DMS 273 (cell line): ENCODE measurements around the gene CTNNA2.
"Not testable (repeated sequence)": the region's sequence is repeated elsewhere in the genome, so short reads cannot be mapped to it uniquely, and the experiment has no call there.

Experiments
- DNase-seq: peaks from one replicate; lab custom pipeline; 2025; ENCODE audit not compliant: unreplicated experiment; lab: John Stamatoyannopoulos, UW

The CTNNA2 gene

DNA sequence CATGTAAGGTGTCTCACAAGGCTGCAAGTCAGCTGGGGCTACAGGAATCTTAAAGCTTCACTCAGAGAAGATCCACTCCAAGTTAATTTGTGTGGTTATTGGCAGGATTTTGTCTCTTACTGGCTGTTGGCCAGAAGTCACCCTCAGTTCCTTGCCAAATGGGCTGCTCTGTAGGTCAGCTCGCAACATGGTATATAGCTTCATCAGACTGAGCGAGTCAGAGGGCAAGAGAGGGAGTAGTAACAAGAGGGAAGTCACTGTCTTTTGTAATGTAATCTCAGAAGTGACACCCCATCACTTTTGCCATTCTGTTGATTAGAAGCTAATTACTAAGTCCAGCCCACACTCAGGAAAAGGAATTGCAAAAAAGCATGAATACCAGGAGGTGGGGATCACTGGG, 672.2 kb downstream of the CTNNA2 start:
- DNase-seq: no peak

- DNase-seq: no peak
Measured at GRCh38 chr2:80186262-80186661, 673.4 kb downstream of the CTNNA2 start.

- DNase-seq: no peak
Measured at GRCh38 chr2:80187156-80187555, 674.3 kb downstream of the CTNNA2 start.

GRCh38 chr2:80190166-80190565, 677.3 kb downstream of the CTNNA2 start:
- DNase-seq: no peak

DNA sequence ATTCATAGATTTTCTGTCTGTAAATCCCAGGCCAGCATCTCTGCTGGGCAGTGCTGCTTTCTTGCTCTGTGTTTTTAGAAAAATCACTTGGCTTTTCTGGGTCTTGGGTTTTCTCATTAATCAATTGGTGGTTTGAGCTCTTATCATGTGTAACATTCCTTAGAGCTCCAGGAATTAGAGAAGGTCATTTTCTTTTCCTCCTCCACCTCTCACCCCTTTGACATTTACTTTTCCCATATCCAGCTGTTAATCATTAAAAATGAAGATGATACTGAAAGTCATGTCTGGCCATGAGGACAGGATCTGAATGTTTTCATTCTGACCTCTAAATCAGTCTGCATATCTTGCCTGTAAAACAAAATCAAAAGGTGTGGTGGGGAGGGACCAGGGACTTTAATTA, 680.7 kb downstream of the CTNNA2 start:
- no peak for DNase-seq

GRCh38 chr2:80195034-80195433, 682.2 kb downstream of the CTNNA2 start:
- DNase-seq: no peak

- DNase-seq: no peak
Measured at GRCh38 chr2:80198042-80198441, 685.2 kb downstream of the CTNNA2 start.

- DNase-seq: no peak
Measured at GRCh38 chr2:80199504-80199903, 686.7 kb downstream of the CTNNA2 start.

GRCh38 chr2:80203929-80204328, 691.1 kb downstream of the CTNNA2 start:
- DNase-seq: not testable (repeated sequence)

DNA sequence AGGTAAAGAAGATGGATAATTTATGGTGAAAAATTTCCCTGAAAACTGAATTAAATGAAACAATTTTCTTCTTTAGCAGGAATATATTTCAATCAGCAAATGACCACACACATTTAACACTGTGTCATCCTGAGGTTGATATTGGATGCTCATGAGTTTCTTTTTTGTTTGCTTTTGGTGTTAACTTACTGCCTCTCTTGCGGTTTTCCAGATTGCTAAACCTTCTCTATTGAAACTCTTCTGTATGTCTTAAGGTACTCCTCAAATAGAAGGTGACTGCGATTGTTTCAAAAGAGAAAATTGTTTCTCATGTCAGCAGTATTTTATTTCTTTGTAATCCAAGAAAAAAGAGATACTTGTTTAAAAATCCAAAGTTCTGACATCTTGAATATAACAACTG, 692.6 kb downstream of the CTNNA2 start:
- DNase-seq: no peak

- no peak for DNase-seq
Measured at GRCh38 chr2:80209458-80209857, 696.6 kb downstream of the CTNNA2 start.

- no peak for DNase-seq
Measured at GRCh38 chr2:80217446-80217845, 704.6 kb downstream of the CTNNA2 start.

DNA sequence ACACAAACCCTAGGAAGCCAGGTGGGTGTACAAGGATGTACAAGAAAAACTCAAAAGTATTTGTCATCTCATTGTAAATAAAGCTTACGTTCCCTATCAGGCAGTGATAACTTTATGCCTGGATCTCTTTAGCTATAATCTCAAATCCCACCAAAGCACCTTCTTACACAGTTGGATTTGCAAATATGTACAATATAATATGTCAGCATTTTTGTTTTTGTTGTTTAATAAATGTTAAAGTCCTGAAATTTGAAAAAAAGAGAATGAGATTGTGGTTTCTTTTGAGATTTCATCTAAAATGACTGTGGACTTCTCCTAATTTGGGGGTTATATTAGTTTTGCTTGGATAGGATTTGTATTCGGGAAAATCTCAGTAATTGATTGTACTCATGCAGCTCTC, 709.8 kb downstream of the CTNNA2 start:
- DNase-seq: no peak

- no peak for DNase-seq
Measured at GRCh38 chr2:80231421-80231820, 718.6 kb downstream of the CTNNA2 start.

DNA sequence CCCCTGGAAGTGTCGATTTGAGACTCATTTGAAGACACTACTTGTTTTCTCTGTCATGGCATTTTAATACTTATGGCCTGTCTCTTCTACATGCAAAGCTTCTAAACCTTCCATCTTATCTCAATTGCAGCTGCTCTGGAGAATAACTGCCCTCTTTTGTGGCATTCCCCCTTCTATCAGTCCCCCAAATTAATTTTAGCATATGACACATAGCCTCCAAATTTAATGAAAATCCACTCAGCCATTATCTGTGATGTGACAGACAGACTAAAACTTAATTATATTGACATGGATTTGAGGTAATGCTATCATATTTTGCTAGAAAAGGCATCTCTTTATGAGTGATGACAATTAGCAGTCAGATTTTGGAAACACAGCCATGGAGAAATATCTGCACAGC, 720.5 kb downstream of the CTNNA2 start:
- no peak for DNase-seq

DNA sequence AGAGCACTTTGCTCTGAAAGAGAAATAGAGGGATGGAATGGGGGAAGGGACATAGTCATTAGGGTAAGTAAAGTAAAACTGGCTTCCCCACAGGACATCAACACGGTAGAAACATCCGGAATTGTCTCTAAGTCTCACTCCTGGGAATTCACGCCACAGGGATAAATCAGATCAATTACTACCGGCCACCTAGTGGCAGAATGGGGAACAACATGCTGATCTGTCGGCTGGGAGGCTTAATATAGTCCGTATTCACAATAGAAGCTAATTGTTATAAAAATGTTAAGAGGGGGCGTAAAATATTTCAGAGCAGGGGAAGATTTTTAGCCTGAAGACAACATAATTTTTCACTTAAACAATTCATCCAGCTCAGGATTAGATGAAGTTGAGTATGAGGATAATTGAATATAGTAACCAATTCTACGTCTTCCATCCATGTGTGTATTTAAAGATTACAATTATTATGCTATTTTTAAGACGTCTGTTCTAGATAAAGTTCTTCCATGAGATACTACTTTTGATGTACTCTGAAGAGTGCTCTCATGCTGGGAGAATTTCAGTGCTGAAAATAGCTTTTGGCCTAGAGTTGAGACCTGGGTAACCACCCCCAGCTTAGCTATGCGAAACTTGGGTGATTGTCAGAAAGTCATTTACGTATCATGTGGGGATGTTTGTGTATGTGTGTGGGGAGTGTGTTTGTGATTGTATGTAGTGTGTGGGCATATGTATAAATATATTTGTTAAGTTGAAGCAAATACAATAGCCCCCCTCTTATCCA, 726.0 kb downstream of the CTNNA2 start:
- DNase-seq: peak; percentile 64

DNA sequence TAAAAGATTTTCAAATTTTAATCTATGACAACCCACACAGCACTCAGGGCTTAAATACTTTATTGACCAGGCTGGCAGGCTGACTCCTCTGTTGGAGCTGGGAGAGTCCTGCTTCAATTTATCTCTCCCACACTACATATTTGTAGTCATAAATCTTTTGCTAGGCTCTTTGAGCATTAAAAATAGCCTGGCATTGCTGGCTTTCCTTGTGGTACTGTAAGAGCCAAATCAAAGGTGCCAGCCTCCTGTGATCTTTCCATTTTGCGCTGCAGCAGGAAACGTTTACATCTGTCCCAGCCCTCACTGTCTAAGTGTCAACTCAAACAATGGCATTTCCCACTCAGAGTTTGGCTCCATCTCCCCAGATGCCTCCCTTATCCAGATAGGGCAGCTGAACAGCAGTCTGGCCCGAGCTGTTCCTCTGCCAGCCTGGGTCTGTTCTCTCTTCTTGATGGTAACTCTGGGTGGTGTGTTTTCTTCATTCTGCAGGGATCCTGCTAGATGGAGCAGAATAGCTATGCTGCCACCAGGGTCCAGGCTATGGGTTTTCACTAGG, 729.6 kb downstream of the CTNNA2 start:
- DNase-seq: no peak

GRCh38 chr2:80244905-80245584, 732.2 kb downstream of the CTNNA2 start:
- DNase-seq: no peak

DNA sequence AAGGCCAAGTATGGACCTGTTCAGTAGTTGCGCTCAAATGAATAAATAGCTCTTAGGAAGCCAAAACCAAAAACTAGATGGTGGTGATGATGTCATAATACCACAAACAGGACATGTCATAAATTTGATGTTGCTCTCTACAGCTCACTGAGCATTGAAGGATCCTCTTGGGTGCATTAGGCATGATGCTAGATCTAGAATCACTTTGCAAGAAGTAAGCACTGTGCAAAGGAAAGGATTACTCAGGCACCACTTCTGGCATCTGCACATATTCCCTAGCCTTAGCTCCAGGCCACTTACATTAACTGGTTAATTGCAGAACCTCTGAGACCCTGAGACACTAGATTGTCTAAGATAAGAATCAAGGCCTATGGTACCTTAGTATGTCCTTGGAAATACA, 733.7 kb downstream of the CTNNA2 start:
- DNase-seq: no peak

DNA sequence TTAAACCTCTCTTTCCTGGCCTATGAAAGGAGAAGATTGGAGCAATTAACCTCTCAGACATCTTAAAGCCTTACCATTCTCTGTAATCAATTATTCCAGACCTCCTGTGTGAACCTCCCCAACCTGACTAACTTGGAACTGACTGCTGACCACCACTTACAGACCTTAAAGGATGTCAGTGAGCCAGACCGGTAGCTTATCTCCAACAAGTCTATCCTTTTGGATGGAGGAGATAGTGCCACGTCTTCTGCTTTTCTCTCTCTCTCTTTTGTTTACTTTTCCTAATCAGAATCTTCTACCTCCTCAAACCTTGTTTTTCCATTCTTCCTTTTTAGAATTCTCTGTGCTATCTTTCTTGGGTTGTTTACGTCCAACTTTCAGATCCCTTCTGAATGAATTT, 734.5 kb downstream of the CTNNA2 start:
- no peak for DNase-seq

GRCh38 chr2:80248146-80248545, 735.3 kb downstream of the CTNNA2 start:
- DNase-seq: no peak

- no peak for DNase-seq
Measured at GRCh38 chr2:80252294-80252986, 739.6 kb downstream of the CTNNA2 start.
